Activated effector memory CD4-positive, alpha-beta T cell treated with anti-CD3 and anti-CD28 coated beads, Interleukin-2, amount 50 U/mL, for 16 hours (primary cell): ENCODE measurements around the gene DTX1.
"Not testable (repeated sequence)": the region's sequence is repeated elsewhere in the genome, so short reads cannot be mapped to it uniquely, and the experiment has no call there.

Source experiments
- DNase-seq: peaks from one replicate; pipeline ENCODE4 v3.0.0-alpha.2; 2020

The DTX1 gene

GRCh38 chr12:113119980-113120669 lies 63.6 kb downstream of the DTX1 start:
- no peak for DNase-seq

GRCh38 chr12:113120670-113121370 lies 64.3 kb downstream of the DTX1 start:
- no peak for DNase-seq

GRCh38 chr12:113127791-113128199 lies 71.3 kb downstream of the DTX1 start:
- no peak for DNase-seq

GRCh38 chr12:113128802-113129663 lies 72.5 kb downstream of the DTX1 start:
- DNase-seq = no peak

GRCh38 chr12:113129664-113130456 lies 73.3 kb downstream of the DTX1 start:
- DNase-seq = no peak

GRCh38 chr12:113130457-113131135 lies 74.1 kb downstream of the DTX1 start:
- no peak for DNase-seq

- no peak for DNase-seq
Observed at GRCh38 chr12:113131556-113131955, 75.0 kb downstream of the DTX1 start.

GRCh38 chr12:113133036-113133435 lies 76.5 kb downstream of the DTX1 start:
- no peak for DNase-seq

- DNase-seq = no peak
Observed at GRCh38 chr12:113133666-113134065, 77.1 kb downstream of the DTX1 start.

- DNase-seq = no peak
Observed at GRCh38 chr12:113134071-113134470, 77.5 kb downstream of the DTX1 start.

GRCh38 chr12:113134521-113134951 lies 78.0 kb downstream of the DTX1 start:
- no peak for DNase-seq

GRCh38 chr12:113135178-113136127 lies 78.9 kb downstream of the DTX1 start, which contains the start of gene RASAL1:
TSS of gene RASAL1 (minus strand) at chr12:113135761. CDS start at chr12:113135462, 299 bp downstream.
- peak; percentile 90 for DNase-seq

- DNase-seq = peak; percentile 79
Observed at GRCh38 chr12:113136128-113136989, 79.8 kb downstream of the DTX1 start.

- DNase-seq = no peak
Observed at GRCh38 chr12:113136990-113137511, 80.5 kb downstream of the DTX1 start.

- no peak for DNase-seq
Observed at GRCh38 chr12:113137861-113138783, 81.6 kb downstream of the DTX1 start.

GRCh38 chr12:113138826-113139225 lies 82.3 kb downstream of the DTX1 start:
- DNase-seq = no peak

- DNase-seq = no peak
Observed at GRCh38 chr12:113140706-113141105, 84.2 kb downstream of the DTX1 start.

- DNase-seq = not testable (repeated sequence)
Observed at GRCh38 chr12:113141716-113142115, 85.2 kb downstream of the DTX1 start.
